Suprapubic skin (tissue), 4 donors: ENCODE results near the gene DCST1.

Experiments
- CTCF ChIP-seq, 2 donors: fragments of 200-600 bp in 1 of 2; fragments of 450-650 bp in 1 of 2; sonication (generic) in 1 of 2; IDR thresholded peaks; one replicate each; pipeline ENCODE4 v1.5.1; 2016 to 2019; ENCODE audit warnings: antibody characterized with exemption in 2 of 2, mild to moderate bottlenecking in 1 of 2, moderate library complexity in 1 of 2
- POLR2A ChIP-seq, 2 donors: fragments of 450-650 bp; IDR thresholded peaks; one replicate each; pipeline ENCODE4 v1.6.1; 2017; ENCODE audit warnings: antibody characterized with exemption in 2 of 2, mild to moderate bottlenecking in 2 of 2, moderate library complexity in 2 of 2
- POLR2AphosphoS5 ChIP-seq, 3 donors: sonication (generic); formaldehyde crosslinking; IDR thresholded peaks; one replicate each; pipeline ENCODE4 v1.6.1; 2017; ENCODE audit warnings: antibody characterized with exemption in 3 of 3

GRCh38 chr1:155068599-155068998 lies 35.0 kb downstream of the DCST1 start:
- TF ChIP-seq CTCF (IDR thresholded peaks at IDR 0.05) = no peak
- TF ChIP-seq POLR2A (IDR thresholded peaks at IDR 0.05) = no peak
- no peak for TF ChIP-seq POLR2AphosphoS5 (IDR thresholded peaks at IDR 0.05)
